Head of caudate nucleus (tissue), 42 donors: Measurements from ENCODE around the gene NANS.
A peak's percentile ranks its signal among the peaks of the same experiment; 100 is the strongest.
"Not testable (repeated sequence)": the region's sequence is repeated elsewhere in the genome, so short reads cannot be mapped to it uniquely, and the experiment has no call there.

Experiments
- DNase-seq, 42 donors: peaks; one replicate each; pipeline versions ENCODE4 v3.0.0 to v3.0.0-alpha.2; 2020 to 2021; ENCODE audit warnings: mixed read lengths in 7 of 42
- intact Hi-C: fragments of 100-400 bp; cut with DNase I; formaldehyde crosslinking; loops from one replicate; pipeline ENCODE4 v1.15.0; 2022

The NANS gene

DNA sequence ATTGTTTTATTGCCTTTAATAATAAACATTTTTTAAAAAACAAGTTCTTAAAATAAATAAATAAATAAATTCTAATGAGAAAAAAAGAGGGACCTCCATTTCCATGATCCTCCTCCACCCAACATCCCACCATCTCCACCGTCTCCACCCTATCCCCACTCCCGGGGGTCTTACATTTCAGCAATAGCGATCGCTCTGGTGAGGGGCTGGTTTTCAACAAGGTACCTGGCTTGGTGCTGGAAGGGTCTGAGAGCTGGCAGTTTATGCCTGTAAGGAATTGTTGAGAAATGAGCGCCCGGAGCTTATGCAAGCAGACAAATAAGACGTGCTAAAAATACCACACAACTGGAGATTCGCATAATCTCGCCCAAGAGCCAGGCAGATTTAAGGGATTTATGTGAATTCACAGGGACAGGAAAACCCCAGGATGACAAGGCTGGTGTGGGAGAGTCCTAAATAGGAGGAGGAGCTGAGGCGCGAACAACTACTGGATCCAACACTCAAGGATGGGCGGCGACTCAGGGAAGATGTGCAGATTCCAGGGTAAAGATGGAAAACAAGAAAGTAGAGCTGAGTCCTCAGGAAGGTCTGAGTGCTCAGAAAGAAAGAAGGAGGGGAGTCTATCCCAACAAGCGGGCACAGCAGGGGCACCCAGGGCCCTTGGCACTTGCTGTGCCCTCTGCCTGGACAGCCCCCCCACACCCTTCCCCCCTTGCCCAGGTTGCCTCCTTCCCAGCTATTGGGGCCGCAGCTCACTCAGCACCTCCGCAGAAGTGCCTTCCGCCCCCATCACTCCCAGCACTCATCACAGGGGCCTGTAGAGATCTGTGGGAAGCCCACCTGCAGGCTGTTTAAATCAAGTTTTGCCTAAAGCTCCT lies 35.4 kb downstream of the NANS start:
- intact Hi-C loops: no loop called here
- peak in 3 of 42 donors; percentile 19 to 53 (median 36) for DNase-seq

DNA sequence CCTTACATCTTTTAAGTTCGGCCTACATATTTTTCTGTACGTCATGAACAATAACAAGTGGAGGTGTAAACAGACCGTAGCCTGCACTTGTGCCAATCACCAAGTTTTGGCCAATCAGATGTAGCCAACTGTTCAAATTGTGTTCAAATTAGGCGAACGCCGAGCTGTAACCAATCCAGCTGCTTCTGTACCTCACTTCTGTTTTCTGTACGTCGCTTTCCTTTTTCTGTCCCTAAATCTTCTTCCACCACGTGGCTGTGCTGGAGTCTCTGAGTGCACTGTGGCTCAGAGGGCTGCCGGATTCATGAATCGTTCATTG lies 36.0 kb downstream of the NANS start:
- intact Hi-C loops: no loop called here
- peak in 1 of 42 donors; percentile 34 for DNase-seq

DNA sequence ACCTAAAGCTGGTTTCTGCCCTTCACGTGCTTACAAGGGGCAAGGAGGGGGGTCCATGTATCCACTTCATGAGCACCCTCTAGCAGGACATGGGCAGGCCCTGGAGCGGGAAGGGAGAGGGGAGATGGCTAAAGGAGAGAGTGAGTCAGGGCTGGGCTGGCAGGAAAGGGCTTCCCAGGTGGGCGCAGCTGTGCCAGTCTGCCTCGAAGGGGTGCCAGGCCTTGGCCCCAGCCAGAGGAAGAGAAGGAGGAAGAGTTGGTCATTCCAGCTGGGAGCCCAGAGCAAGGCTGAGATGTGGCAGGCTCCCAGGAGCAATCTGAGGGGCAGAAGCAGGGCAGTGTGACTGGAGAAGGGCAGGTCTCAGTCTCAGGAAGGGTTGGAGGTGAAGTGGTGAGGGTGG lies 37.8 kb downstream of the NANS start:
- intact Hi-C loops: no loop called here
- peak in 1 of 42 donors; percentile 6 for DNase-seq

DNA sequence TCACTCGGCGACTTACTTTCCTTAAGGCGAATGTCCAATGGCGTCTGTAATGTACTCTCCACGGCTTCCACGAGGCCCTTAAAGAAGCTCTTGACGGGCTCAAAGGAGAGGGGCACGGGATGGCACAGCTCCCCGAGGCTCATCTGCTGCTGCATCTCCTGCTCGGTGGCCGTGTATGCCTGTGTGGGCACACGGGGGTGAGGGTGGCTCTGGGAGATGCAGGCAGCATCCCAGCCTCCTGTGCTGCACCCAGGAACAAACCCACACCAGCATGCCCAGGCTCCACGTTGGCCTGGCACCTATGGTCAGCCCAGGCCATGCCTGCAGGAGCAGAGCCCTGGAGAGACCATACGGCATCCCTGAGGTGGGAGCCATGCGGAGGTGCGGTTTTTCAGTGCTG lies 38.3 kb downstream of the NANS start:
- intact Hi-C loops: no loop called here
- DNase-seq: peak in 1 of 42 donors; percentile 22

DNA sequence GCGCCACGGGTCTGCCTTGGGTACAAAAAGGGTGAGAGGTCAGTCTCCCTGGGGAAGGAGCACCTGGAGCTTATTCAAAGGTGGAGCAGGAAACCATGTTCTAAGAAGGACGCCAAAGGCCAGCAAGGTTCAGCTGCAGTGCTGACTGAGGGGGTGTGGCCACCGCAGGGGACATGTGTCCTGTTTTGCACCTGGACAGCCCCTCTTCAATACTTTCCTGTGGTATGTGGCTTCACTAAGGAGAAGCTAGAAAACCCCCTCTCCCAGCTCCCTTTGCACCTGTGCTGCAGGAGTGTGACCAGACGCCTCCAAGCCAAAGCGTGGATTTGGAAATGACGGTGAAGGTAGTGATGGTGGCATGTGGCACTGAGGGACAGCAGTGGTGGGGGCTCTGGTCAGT lies 38.9 kb downstream of the NANS start:
- DNase-seq: peak in 1 of 42 donors; percentile 10
- intact Hi-C loops: no loop called here

DNA sequence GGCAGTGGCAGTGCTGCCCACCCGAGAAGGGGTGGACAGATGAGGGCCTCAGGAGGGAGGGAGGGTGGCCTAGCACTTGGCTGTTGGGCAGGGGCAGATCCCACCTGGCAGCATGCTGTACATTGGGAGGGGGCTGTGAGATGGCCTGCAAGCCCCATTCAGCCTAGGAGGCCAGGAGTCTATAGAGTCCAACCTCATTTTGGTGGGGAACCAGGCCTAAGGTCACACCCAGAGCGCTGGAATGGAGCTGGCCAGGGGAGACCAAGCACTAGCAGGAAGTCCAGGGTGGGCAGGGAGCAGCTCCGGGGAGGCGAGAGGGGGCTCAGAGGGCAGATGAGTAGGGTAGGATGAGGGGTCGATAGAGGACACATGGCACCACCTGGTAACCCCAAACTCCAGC lies 39.6 kb downstream of the NANS start:
- DNase-seq: peak in 1 of 42 donors; percentile 6

DNA sequence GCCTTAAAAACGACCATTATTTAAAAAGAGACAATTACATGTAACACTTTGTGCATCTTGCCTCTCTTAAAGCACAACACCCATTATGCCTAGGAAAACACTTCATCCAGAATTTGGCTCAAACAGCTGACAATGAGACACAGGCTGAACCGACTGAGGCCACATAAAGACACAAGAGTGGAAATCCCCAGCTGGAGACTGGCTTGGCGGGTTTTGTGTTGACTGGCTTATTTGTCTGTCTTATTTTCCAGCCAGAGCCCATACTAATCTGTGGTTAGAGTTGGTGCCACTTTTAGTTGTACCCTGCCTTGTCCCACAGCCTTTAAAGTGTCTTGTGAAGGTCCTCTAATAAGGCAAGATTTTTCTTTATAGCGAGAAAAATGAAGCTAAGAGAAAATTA lies 41.3 kb downstream of the NANS start:
- DNase-seq: peak in 1 of 42 donors; percentile 21
- intact Hi-C loops: no loop called here

More for the DNA sequence above, 39.6 kb downstream of the NANS start:
- intact Hi-C loops: no loop called here

DNA sequence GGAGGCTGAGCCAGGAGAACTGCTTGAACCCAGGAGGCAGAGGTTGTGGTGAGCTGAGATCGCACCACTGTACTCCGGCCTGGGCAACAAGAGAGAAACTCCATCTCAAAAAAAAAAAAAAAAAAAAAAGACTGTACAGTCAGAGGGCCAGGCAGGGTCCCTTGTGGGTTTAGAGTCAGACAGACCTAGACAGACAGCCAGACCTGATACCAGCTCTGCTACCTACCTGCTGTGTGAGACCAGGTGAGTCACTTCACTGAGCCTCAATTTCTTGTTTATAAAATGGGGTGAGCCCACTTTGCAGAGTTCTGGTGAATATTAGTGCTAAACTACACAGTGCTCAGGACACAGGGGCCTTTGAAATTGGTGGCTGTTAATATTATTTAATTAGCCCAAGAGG lies 42.8 kb downstream of the NANS start:
- no peak for DNase-seq
- intact Hi-C loops: no loop called here

DNA sequence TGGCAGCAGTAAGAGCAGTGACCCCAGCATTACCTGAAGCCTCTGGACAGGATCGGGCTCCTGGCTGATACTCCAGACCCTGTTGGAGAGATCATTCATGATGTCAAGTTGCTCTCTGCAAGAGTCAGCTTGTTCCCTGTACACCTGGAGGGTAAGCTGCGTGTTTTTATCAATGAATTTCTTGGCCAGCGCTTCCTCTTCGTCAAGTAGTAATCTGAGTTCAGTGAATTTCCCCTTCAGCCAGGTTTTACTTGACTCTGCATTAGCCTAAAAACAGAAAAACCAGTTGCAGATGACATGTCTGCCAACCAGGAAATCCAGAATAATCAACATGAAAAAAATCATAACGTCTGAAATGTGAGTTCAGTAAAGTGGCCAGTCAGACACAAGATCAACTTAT lies 43.4 kb downstream of the NANS start:
- intact Hi-C loops: no loop called here
- DNase-seq: no peak

DNA sequence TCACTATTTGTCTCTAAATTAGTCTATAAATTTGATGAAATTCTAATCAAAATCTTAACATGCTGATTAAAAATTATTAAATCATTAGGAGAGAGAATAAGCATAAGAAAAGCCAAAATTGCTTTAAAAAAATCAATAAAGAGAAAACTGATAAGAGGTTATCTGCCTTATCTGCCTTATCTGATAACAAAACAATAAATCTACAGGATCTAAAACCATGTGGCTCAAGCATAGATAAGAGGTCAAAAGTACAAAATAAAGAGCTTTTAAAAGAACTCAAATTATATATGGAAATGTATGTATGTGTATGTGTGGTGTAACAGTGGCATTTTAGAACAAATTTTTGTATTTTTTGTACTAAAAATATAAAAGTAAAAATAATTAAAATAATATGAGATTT lies 43.9 kb downstream of the NANS start:
- intact Hi-C loops: no loop called here
- DNase-seq: no peak

DNA sequence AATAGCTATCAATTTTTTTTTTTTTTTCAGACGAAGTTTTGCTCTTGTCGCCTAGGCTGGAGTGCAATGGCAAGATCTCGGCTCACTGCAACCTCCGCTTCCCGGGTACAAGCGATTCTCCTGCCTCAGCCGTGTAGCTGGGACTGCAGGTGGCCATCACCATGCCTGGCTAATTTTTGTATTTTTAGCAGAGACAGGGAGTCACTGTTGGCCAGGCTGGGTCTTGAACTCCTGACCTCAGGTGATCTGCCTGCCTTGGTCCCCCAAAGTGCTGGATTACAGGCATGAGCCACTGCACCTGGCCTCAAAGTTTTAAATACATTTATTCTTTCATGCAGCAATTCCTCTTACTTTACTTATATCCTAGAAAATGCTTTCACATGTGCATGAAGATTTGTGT lies 44.9 kb downstream of the NANS start:
- no peak for DNase-seq
- intact Hi-C loops: no loop called here

DNA sequence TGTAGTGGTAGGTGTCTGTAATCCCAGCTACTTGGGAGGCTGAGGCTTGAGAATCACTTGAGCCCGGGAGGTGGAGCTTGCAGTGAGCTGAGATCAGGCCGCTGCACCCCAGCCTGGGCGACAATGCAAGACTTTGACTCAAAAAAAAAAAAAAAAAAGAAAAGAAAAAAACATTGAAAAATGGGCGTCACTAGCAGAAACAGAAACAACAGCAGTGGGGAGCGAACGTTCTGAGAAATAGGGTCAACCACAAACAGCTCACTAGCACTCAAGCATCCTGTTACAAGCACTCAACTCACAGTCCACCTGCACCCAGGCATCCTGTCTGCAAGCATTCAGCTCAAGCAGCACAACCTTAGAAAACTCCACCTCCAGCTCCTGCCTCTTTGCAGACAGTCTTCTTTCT lies 45.3 kb downstream of the NANS start:
- peak in 1 of 42 donors; percentile 43 for DNase-seq
- intact Hi-C loops: no loop called here

DNA sequence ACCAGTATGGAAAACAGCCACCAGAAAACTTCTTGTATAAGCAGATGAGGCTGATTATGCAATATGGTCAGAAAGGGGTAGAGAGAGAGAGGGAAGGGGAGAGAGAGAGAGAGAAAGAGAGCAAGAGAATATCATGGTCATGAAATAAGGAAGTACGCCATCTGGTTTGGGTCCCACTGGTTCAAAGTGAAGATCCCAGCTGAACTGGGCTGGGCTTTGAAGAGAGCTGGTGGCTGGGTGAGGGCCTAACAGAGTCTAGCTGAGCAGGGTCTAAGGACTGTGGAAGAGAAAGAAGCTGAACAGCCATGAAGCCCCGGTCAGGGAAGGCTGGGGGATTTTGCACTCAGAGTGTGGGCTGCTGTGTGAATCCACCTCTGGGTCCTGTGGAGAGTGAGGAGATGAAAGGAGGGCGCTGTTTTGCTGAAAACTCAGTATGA lies 47.9 kb downstream of the NANS start:
- intact Hi-C loops: no loop called here
- no peak for DNase-seq

DNA sequence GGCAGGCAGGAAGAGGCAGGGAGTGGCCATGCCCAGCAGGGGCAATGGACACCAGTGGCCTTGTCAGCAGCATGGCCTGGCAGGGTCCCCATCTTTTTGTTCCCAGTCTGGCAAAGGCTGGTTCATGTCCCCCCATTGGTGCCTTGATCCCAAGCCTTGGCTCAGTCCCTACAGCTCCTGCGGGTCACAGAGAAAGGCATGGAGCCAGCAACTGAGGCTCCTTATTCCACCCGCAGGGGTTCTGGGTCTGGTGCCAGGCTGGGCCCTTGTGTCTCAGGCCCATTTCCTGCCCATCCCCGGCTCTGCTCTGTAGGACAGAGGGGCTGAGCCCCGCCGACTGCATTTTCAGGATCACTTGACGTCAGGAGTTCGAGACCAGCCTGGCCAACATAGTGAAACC lies 48.5 kb downstream of the NANS start:
- intact Hi-C loops: no loop called here
- DNase-seq: no peak

DNA sequence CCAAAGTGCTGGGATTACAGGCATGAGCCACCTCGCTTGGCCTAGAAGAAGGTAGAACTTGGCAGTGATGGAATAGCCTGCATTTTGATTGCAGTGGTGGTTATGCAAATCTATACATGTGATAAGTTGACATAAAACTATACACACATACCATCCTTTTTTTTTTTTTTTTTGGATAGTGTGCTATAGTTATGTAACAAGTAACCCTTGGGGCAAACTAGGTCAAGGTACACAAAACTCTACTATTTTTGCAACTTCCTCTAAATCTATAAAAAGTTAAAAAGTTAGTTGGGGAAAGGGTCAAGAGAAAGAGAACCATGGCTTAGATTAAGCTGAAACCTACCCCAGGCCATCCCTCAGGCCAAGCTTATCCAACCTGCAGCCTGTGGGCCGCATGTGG lies 51.4 kb downstream of the NANS start:
- intact Hi-C loops: no loop called here
- DNase-seq: no peak

DNA sequence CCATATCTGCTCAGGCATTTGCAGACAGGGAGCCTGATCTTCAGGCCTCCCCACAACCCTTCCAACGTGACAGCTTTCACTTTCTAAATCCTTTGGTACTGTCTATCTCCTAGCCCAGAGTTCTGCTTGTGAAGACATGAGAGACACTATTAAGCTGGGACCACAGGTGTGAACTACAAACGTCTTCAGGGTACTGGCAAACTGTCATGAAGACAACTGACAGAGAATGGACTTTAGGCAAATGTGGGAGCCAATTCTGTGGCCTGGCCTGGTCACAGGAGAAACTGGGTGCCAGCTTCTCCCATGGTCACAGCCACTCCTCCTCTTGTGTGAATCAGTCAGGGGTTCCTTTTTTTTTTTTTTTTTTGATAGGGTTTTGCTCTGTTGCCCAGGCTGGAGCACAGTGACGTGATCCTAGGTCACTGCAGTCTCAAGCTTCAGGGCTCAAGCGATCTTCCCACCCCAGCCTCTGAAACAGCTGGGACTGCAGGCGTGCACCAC lies 52.0 kb downstream of the NANS start:
- no peak for DNase-seq

DNA sequence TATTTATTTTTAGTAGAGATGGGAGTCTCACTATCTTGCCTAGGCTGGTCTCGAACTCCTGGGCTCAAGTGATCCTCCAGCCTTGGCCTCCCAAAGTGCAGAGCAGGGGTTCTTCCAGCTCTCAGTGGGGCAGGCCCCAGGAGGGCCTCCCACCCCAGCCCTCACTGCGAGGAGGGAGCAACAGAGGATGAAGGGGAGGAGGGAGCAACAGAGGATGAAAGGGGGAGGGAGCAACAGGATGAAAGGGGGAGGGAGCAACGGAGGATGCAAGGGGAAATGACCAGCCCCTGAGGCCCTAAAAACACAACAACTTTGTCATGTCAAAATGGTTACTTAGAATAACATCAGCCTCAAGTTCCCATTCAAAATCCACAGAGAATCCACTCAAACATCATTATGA lies 52.5 kb downstream of the NANS start:
- intact Hi-C loops: no loop called here
- no peak for DNase-seq

More for the DNA sequence above, 52.0 kb downstream of the NANS start:
- intact Hi-C loops: no loop called here

DNA sequence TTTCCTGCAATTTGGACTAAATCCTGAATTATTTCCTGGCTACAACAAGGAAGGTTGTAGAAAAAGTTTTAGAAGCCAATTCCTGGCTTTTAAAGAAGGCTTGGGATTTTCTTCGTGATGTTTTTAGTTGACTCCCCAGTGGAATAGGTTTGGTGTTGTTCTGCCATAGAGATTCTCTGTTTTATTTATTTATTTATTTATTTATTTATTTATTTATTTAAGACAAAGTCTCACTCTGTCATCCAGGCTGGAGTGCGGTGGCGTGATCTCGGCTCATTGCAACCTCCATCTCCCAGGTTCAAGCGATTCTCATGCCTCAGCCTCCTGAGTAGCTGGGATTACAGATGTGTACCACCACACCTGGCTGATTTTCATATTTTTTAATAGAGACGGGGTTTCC lies 60.6 kb downstream of the NANS start:
- intact Hi-C loops, DNase-seq: not testable (repeated sequence)

DNA sequence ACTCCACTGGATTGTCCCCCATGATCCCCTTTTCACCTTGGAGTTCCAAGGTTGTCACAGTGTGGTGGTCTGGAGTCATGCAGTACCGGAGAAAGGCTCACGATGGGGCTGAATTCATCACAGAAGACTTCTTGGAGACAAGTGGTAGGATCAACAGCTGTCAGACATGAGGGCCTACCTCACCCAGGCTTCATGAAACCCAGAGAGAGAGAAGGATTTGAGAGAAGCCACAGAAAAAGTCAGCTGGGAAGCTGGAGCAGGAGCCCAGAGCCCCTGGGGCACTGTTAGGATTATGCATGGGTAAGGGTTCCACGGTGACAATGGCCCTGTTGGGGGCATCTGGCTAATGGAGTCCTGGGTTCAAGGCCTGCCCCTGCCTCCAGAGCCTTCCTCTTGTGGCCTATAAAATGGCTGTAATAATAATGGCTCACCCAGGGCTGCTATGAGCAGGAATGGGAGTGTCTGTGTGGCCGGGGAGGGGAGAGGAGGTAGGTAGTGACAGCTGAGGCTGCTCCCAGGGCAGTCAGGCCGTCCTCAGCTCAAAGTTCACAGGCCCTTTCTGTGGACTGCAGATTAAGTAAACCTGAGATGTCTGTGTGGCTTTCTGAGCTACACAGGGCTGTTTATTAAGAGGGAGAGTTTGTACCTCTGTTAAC lies 61.6 kb downstream of the NANS start:
- intact Hi-C loops: no loop called here
- DNase-seq: peak in 1 of 42 donors; percentile 11
